ENCODE measurements around the gene FGFBP2.

FGFBP2 gene

GRCh38 chr4:15955670-15956069, 7.3 kb downstream of the FGFBP2 start:
- Histone ChIP-seq H2BK15ac (replicated peaks; ENCODE audit: low read depth) (no peak overlapping the region), H2BK120ac (ENCODE audit: low read depth, low read length) (no peak overlapping the region), H3K79me2 (ENCODE audit: control insufficient read depth, insufficient read depth, low read length) (no peaks in the 10 kb centered on the region), H3K4me3 (ENCODE audit: low read length) (no peak overlapping the region), H3K27me3 (ENCODE audit: insufficient read depth, low read length, poor library complexity) (no peaks in the 10 kb centered on the region), H3K4me1 (ENCODE audit: control insufficient read depth, low read depth, low read length) (no peaks in the 10 kb centered on the region), H4K8ac (ENCODE audit: low read depth, low read length) (no peak overlapping the region), H3K56ac (ENCODE audit: low read length) (no peak overlapping the region), H4K5ac (ENCODE audit: low read length) (no peak overlapping the region), H3K79me1 (ENCODE audit: low read length) (no peaks in the 10 kb centered on the region), H3K4me2 (ENCODE audit: low read length) (no peak overlapping the region), H3K36me3 (ENCODE audit: control insufficient read depth, insufficient read depth, low read length) (no peaks in the 10 kb centered on the region), H2AK5ac (ENCODE audit: low read length) (no peak overlapping the region), H2BK5ac (ENCODE audit: low read length) (no peak overlapping the region), H3K27ac (ENCODE audit: low read depth, low read length) (no peak overlapping the region), H3K4ac (ENCODE audit: low read depth, low read length) (no peak overlapping the region), H3K23ac (ENCODE audit: low read length) (no peak overlapping the region), H3K9ac (ENCODE audit: low read length) (no peak overlapping the region), H3K18ac (ENCODE audit: low read length) (no peak overlapping the region)
- DNase-seq, result peak; percentile 36
- WGBS (ENCODE audit: extremely low coverage, insufficient coverage, low lambda C conversion rate), result no CpG with 5 or more reads among the region's 3 CpGs

- no peak overlapping the region for H2BK5ac ChIP-seq (ENCODE audit: low read length)
- DNase-seq, result peak; percentile 53
- no peak overlapping the region for H3K4ac ChIP-seq (ENCODE audit: low read depth, low read length)
- H2BK120ac ChIP-seq (ENCODE audit: low read depth, low read length), result no peak overlapping the region
- H3K9ac ChIP-seq (ENCODE audit: low read length), result no peak overlapping the region
- H3K27me3 ChIP-seq (ENCODE audit: insufficient read depth, low read length, poor library complexity), result no peaks in the 10 kb centered on the region
- no peak overlapping the region for H3K4me2 ChIP-seq (ENCODE audit: low read length)
- H2BK15ac ChIP-seq (replicated peaks; ENCODE audit: low read depth), result no peak overlapping the region
- no peaks in the 10 kb centered on the region for H3K79me2 ChIP-seq (ENCODE audit: control insufficient read depth, insufficient read depth, low read length)
- H3K79me1 ChIP-seq (ENCODE audit: low read length), result no peaks in the 10 kb centered on the region
- H4K5ac ChIP-seq (ENCODE audit: low read length), result no peak overlapping the region
- no peak overlapping the region for H3K18ac ChIP-seq (ENCODE audit: low read length)
- H3K36me3 ChIP-seq (ENCODE audit: control insufficient read depth, insufficient read depth, low read length), result no peaks in the 10 kb centered on the region
- H3K23ac ChIP-seq (ENCODE audit: low read length), result no peak overlapping the region
- H4K8ac ChIP-seq (ENCODE audit: low read depth, low read length), result no peak overlapping the region
- no peak overlapping the region for H3K27ac ChIP-seq (ENCODE audit: low read depth, low read length)
- no peak overlapping the region for H2AK5ac ChIP-seq (ENCODE audit: low read length)
- WGBS (ENCODE audit: extremely low coverage, insufficient coverage, low lambda C conversion rate), result no CpG with 5 or more reads among the region's 5 CpGs
- H3K4me3 ChIP-seq (ENCODE audit: low read length), result no peak overlapping the region
- no peaks in the 10 kb centered on the region for H3K4me1 ChIP-seq (ENCODE audit: control insufficient read depth, low read depth, low read length)
- H3K56ac ChIP-seq (ENCODE audit: low read length), result no peak overlapping the region
Measured at GRCh38 chr4:15953625-15954024, 9.3 kb downstream of the FGFBP2 start.

- Histone ChIP-seq H3K4ac (ENCODE audit: low read depth, low read length) (no peak overlapping the region), H2BK120ac (ENCODE audit: low read depth, low read length) (no peak overlapping the region), H3K27me3 (ENCODE audit: insufficient read depth, low read length, poor library complexity) (no peaks in the 10 kb centered on the region), H3K23ac (ENCODE audit: low read length) (no peak overlapping the region), H2BK5ac (ENCODE audit: low read length) (no peak overlapping the region), H3K79me1 (ENCODE audit: low read length) (no peaks in the 10 kb centered on the region), H3K9ac (ENCODE audit: low read length) (no peak overlapping the region), H3K36me3 (ENCODE audit: control insufficient read depth, insufficient read depth, low read length) (no peaks in the 10 kb centered on the region), H2BK15ac (replicated peaks; ENCODE audit: low read depth) (no peak overlapping the region), H3K4me3 (ENCODE audit: low read length) (no peak overlapping the region), H3K18ac (ENCODE audit: low read length) (no peak overlapping the region), H3K4me2 (ENCODE audit: low read length) (no peak overlapping the region), H4K5ac (ENCODE audit: low read length) (no peak overlapping the region), H3K79me2 (ENCODE audit: control insufficient read depth, insufficient read depth, low read length) (no peaks in the 10 kb centered on the region), H4K8ac (ENCODE audit: low read depth, low read length) (no peak overlapping the region), H3K56ac (ENCODE audit: low read length) (no peak overlapping the region), H2AK5ac (ENCODE audit: low read length) (no peak overlapping the region), H3K4me1 (ENCODE audit: control insufficient read depth, low read depth, low read length) (no peaks in the 10 kb centered on the region), H3K27ac (ENCODE audit: low read depth, low read length) (no peak overlapping the region)
- DNase-seq, result no peak
Measured at GRCh38 chr4:15951781-15952180, 11.2 kb downstream of the FGFBP2 start.

GRCh38 chr4:15948826-15949225, 14.1 kb downstream of the FGFBP2 start:
- Histone ChIP-seq H4K5ac (ENCODE audit: low read length) (no peak overlapping the region), H3K9ac (ENCODE audit: low read length) (no peak overlapping the region), H4K8ac (ENCODE audit: low read depth, low read length) (no peak overlapping the region), H3K4me1 (ENCODE audit: control insufficient read depth, low read depth, low read length) (peaks cover 3% of the 10 kb centered on the region), H3K36me3 (ENCODE audit: control insufficient read depth, insufficient read depth, low read length) (no peaks in the 10 kb centered on the region), H3K4me3 (ENCODE audit: low read length) (no peak overlapping the region), H3K23ac (ENCODE audit: low read length) (no peak overlapping the region), H2BK15ac (replicated peaks; ENCODE audit: low read depth) (no peak overlapping the region), H3K56ac (ENCODE audit: low read length) (no peak overlapping the region), H3K4ac (ENCODE audit: low read depth, low read length) (no peak overlapping the region), H3K79me1 (ENCODE audit: low read length) (no peaks in the 10 kb centered on the region), H2AK5ac (ENCODE audit: low read length) (no peak overlapping the region), H3K27me3 (ENCODE audit: insufficient read depth, low read length, poor library complexity) (no peaks in the 10 kb centered on the region), H3K79me2 (ENCODE audit: control insufficient read depth, insufficient read depth, low read length) (no peaks in the 10 kb centered on the region), H3K27ac (ENCODE audit: low read depth, low read length) (no peak overlapping the region), H2BK120ac (ENCODE audit: low read depth, low read length) (no peak overlapping the region), H3K18ac (ENCODE audit: low read length) (no peak overlapping the region), H2BK5ac (ENCODE audit: low read length) (no peak overlapping the region), H3K4me2 (ENCODE audit: low read length) (no peak overlapping the region)
- no CpG with 5 or more reads among the region's 9 CpGs for WGBS (ENCODE audit: extremely low coverage, insufficient coverage, low lambda C conversion rate)
- DNase-seq, result no peak

GRCh38 chr4:15947684-15948083, 15.3 kb downstream of the FGFBP2 start:
- no peaks in the 10 kb centered on the region for H3K79me1 ChIP-seq (ENCODE audit: low read length)
- DNase-seq, result no peak
- no peaks in the 10 kb centered on the region for H3K27me3 ChIP-seq (ENCODE audit: insufficient read depth, low read length, poor library complexity)
- H2BK120ac ChIP-seq (ENCODE audit: low read depth, low read length), result no peak overlapping the region
- H3K4ac ChIP-seq (ENCODE audit: low read depth, low read length), result no peak overlapping the region
- H2AK5ac ChIP-seq (ENCODE audit: low read length), result no peak overlapping the region
- no peaks in the 10 kb centered on the region for H3K79me2 ChIP-seq (ENCODE audit: control insufficient read depth, insufficient read depth, low read length)
- no peak overlapping the region for H4K5ac ChIP-seq (ENCODE audit: low read length)
- H3K27ac ChIP-seq (ENCODE audit: low read depth, low read length), result no peak overlapping the region
- no peak overlapping the region for H4K8ac ChIP-seq (ENCODE audit: low read depth, low read length)
- H2BK5ac ChIP-seq (ENCODE audit: low read length), result no peak overlapping the region
- H3K9ac ChIP-seq (ENCODE audit: low read length), result no peak overlapping the region
- H3K18ac ChIP-seq (ENCODE audit: low read length), result no peak overlapping the region
- no peak overlapping the region for H3K4me3 ChIP-seq (ENCODE audit: low read length)
- H3K56ac ChIP-seq (ENCODE audit: low read length), result no peak overlapping the region
- H2BK15ac ChIP-seq (replicated peaks; ENCODE audit: low read depth), result no peak overlapping the region
- no CpG with 5 or more reads among the region's 8 CpGs for WGBS (ENCODE audit: extremely low coverage, insufficient coverage, low lambda C conversion rate)
- H3K23ac ChIP-seq (ENCODE audit: low read length), result no peak overlapping the region
- peaks cover 3% of the 10 kb centered on the region for H3K4me1 ChIP-seq (ENCODE audit: control insufficient read depth, low read depth, low read length)
- no peaks in the 10 kb centered on the region for H3K36me3 ChIP-seq (ENCODE audit: control insufficient read depth, insufficient read depth, low read length)
- H3K4me2 ChIP-seq (ENCODE audit: low read length), result no peak overlapping the region

GRCh38 chr4:15945516-15945915, 17.5 kb downstream of the FGFBP2 start:
- H3K27me3 ChIP-seq (ENCODE audit: insufficient read depth, low read length, poor library complexity), result no peaks in the 10 kb centered on the region
- H3K27ac ChIP-seq (ENCODE audit: low read depth, low read length), result no peak overlapping the region
- no peak overlapping the region for H3K23ac ChIP-seq (ENCODE audit: low read length)
- H3K18ac ChIP-seq (ENCODE audit: low read length), result no peak overlapping the region
- H3K4ac ChIP-seq (ENCODE audit: low read depth, low read length), result no peak overlapping the region
- no peaks in the 10 kb centered on the region for H3K79me2 ChIP-seq (ENCODE audit: control insufficient read depth, insufficient read depth, low read length)
- no peak overlapping the region for H4K8ac ChIP-seq (ENCODE audit: low read depth, low read length)
- no CpG with 5 or more reads among the region's 1 CpG for WGBS (ENCODE audit: extremely low coverage, insufficient coverage, low lambda C conversion rate)
- no peak overlapping the region for H3K56ac ChIP-seq (ENCODE audit: low read length)
- H3K79me1 ChIP-seq (ENCODE audit: low read length), result no peaks in the 10 kb centered on the region
- no peak overlapping the region for H3K4me3 ChIP-seq (ENCODE audit: low read length)
- H3K9ac ChIP-seq (ENCODE audit: low read length), result no peak overlapping the region
- H2BK5ac ChIP-seq (ENCODE audit: low read length), result no peak overlapping the region
- H2BK120ac ChIP-seq (ENCODE audit: low read depth, low read length), result no peak overlapping the region
- peaks cover 3% of the 10 kb centered on the region for H3K4me1 ChIP-seq (ENCODE audit: control insufficient read depth, low read depth, low read length)
- no peak overlapping the region for H3K4me2 ChIP-seq (ENCODE audit: low read length)
- no peak overlapping the region for H2BK15ac ChIP-seq (replicated peaks; ENCODE audit: low read depth)
- DNase-seq, result peak; percentile 77
- H3K36me3 ChIP-seq (ENCODE audit: control insufficient read depth, insufficient read depth, low read length), result no peaks in the 10 kb centered on the region
- H2AK5ac ChIP-seq (ENCODE audit: low read length), result no peak overlapping the region
- H4K5ac ChIP-seq (ENCODE audit: low read length), result no peak overlapping the region
